ENCODE results near the gene TMEM30B.
"Not testable (repeated sequence)": the region's sequence is repeated elsewhere in the genome, so short reads cannot be mapped to it uniquely, and the experiment has no call there.

TMEM30B gene

DNA sequence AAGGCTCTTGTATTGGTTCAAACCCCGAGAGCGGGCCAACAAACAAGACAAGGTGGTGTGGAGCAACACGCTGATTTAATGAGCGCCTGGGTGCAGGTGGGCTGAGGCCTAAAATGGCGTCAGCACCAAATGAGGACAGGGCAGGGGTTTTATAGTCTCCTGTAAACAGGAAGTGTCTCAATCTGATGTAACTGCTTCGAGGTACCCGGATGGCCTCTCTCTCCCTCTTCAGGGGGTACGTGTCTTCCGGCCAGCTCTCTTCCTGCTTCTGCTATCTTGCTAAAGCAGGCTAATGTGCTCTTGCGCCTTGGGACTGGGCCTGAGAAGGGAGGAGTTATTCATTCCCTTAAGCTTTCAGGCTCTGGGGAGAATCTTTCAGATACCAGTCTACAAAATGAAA, 41.9 kb downstream of the TMEM30B start:
- not testable (repeated sequence) for H3K79me2 ChIP-seq (ENCODE audit: control insufficient read depth, insufficient read depth, low read length, poor library complexity); H4K12ac ChIP-seq (ENCODE audit: low read depth, low read length); H3K79me1 ChIP-seq (ENCODE audit: low read length); H3K9me3 ChIP-seq (ENCODE audit: insufficient read depth, low read depth, low read length); H2BK5ac ChIP-seq (ENCODE audit: low read depth, low read length, poor library complexity); H3K4ac ChIP-seq (ENCODE audit: low read depth, low read length); H3K36me3 ChIP-seq (ENCODE audit: control insufficient read depth in 1 of 2, insufficient read depth in 2 of 2, low read length in 2 of 2); H3K18ac ChIP-seq (ENCODE audit: low read length); H3K4me1 ChIP-seq (ENCODE audit: control insufficient read depth in 1 of 2, insufficient read depth in 2 of 2, low read length in 2 of 2); H3K23ac ChIP-seq (ENCODE audit: low read length); H3K14ac ChIP-seq (ENCODE audit: low read length); H2BK120ac ChIP-seq (ENCODE audit: insufficient read depth, low read length, poor library complexity); H3K9ac ChIP-seq (ENCODE audit: low read length); H3K4me3 ChIP-seq (ENCODE audit: low read depth, low read length); H4K8ac ChIP-seq (ENCODE audit: low read depth, low read length); DNase-seq; H4K91ac ChIP-seq (ENCODE audit: low read depth, low read length); H3K27ac ChIP-seq (ENCODE audit: low read depth, low read length); H3K4me2 ChIP-seq (ENCODE audit: low read length); H2BK12ac ChIP-seq (ENCODE audit: low read length); H2AFZ ChIP-seq (ENCODE audit: insufficient read depth, low read length, poor library complexity); H3K27me3 ChIP-seq (ENCODE audit: insufficient read depth, low read length); H2AK5ac ChIP-seq (ENCODE audit: low read length)
- no CpG with 5 or more reads among the region's 10 CpGs for WGBS (ENCODE audit: extremely low coverage, insufficient coverage, insufficient read length)

GRCh38 chr14:61238611-61239245, 42.4 kb downstream of the TMEM30B start:
- Histone ChIP-seq H3K79me2 (ENCODE audit: control insufficient read depth, insufficient read depth, low read length, poor library complexity) (no peaks in the 10 kb centered on the region), H3K23ac (ENCODE audit: low read length) (no peak overlapping the region), H3K4me2 (ENCODE audit: low read length) (no peak overlapping the region), H3K4me1 (ENCODE audit: control insufficient read depth in 1 of 2, insufficient read depth in 2 of 2, low read length in 2 of 2) (no peaks in the 10 kb centered on the region), H4K12ac (ENCODE audit: low read depth, low read length) (no peak overlapping the region), H2AFZ (ENCODE audit: insufficient read depth, low read length, poor library complexity) (no peak overlapping the region), H3K18ac (ENCODE audit: low read length) (no peak overlapping the region), H3K27ac (ENCODE audit: low read depth, low read length) (no peak overlapping the region), H2AK5ac (ENCODE audit: low read length) (no peak overlapping the region), H3K9me3 (ENCODE audit: insufficient read depth, low read depth, low read length) (peaks cover 4% of the 10 kb centered on the region), H3K4me3 (ENCODE audit: low read depth, low read length) (no peak overlapping the region), H4K91ac (ENCODE audit: low read depth, low read length) (no peak overlapping the region), H2BK12ac (ENCODE audit: low read length) (no peak overlapping the region), H4K8ac (ENCODE audit: low read depth, low read length) (no peak overlapping the region), H3K14ac (ENCODE audit: low read length) (no peak overlapping the region), H3K27me3 (ENCODE audit: insufficient read depth, low read length) (no peaks in the 10 kb centered on the region), H2BK120ac (ENCODE audit: insufficient read depth, low read length, poor library complexity) (no peak overlapping the region), H3K79me1 (ENCODE audit: low read length) (no peaks in the 10 kb centered on the region), H3K36me3 (ENCODE audit: control insufficient read depth in 1 of 2, insufficient read depth in 2 of 2, low read length in 2 of 2) (no peaks in the 10 kb centered on the region), H3K9ac (ENCODE audit: low read length) (no peak overlapping the region), H3K4ac (ENCODE audit: low read depth, low read length) (no peak overlapping the region), H2BK5ac (ENCODE audit: low read depth, low read length, poor library complexity) (no peak overlapping the region)
- no peak for DNase-seq
- WGBS (ENCODE audit: extremely low coverage, insufficient coverage, insufficient read length) = no CpG with 5 or more reads among the region's 7 CpGs

GRCh38 chr14:61234215-61234916, 46.8 kb downstream of the TMEM30B start:
- H3K9ac ChIP-seq (ENCODE audit: low read length) = no peak overlapping the region
- no peak overlapping the region for H2BK120ac ChIP-seq (ENCODE audit: insufficient read depth, low read length, poor library complexity)
- no peaks in the 10 kb centered on the region for H3K79me2 ChIP-seq (ENCODE audit: control insufficient read depth, insufficient read depth, low read length, poor library complexity)
- no peaks in the 10 kb centered on the region for H3K4me1 ChIP-seq (ENCODE audit: control insufficient read depth in 1 of 2, insufficient read depth in 2 of 2, low read length in 2 of 2)
- no peak overlapping the region for H4K8ac ChIP-seq (ENCODE audit: low read depth, low read length)
- H3K27me3 ChIP-seq (ENCODE audit: insufficient read depth, low read length) = no peaks in the 10 kb centered on the region
- no peak for DNase-seq
- no peaks in the 10 kb centered on the region for H3K9me3 ChIP-seq (ENCODE audit: insufficient read depth, low read depth, low read length)
- no peak overlapping the region for H2BK5ac ChIP-seq (ENCODE audit: low read depth, low read length, poor library complexity)
- no peak overlapping the region for H4K91ac ChIP-seq (ENCODE audit: low read depth, low read length)
- H3K27ac ChIP-seq (ENCODE audit: low read depth, low read length) = no peak overlapping the region
- no peak overlapping the region for H3K4me2 ChIP-seq (ENCODE audit: low read length)
- H3K4ac ChIP-seq (ENCODE audit: low read depth, low read length) = no peak overlapping the region
- no peak overlapping the region for H3K4me3 ChIP-seq (ENCODE audit: low read depth, low read length)
- H3K18ac ChIP-seq (ENCODE audit: low read length) = no peak overlapping the region
- H3K79me1 ChIP-seq (ENCODE audit: low read length) = no peaks in the 10 kb centered on the region
- H3K36me3 ChIP-seq (ENCODE audit: control insufficient read depth in 1 of 2, insufficient read depth in 2 of 2, low read length in 2 of 2) = no peaks in the 10 kb centered on the region
- H2AK5ac ChIP-seq (ENCODE audit: low read length) = no peak overlapping the region
- H3K23ac ChIP-seq (ENCODE audit: low read length) = no peak overlapping the region
- no CpG with 5 or more reads among the region's 2 CpGs for WGBS (ENCODE audit: extremely low coverage, insufficient coverage, insufficient read length)
- H3K14ac ChIP-seq (ENCODE audit: low read length) = no peak overlapping the region
- H2AFZ ChIP-seq (ENCODE audit: insufficient read depth, low read length, poor library complexity) = no peak overlapping the region
- H2BK12ac ChIP-seq (ENCODE audit: low read length) = no peak overlapping the region
- H4K12ac ChIP-seq (ENCODE audit: low read depth, low read length) = no peak overlapping the region

DNA sequence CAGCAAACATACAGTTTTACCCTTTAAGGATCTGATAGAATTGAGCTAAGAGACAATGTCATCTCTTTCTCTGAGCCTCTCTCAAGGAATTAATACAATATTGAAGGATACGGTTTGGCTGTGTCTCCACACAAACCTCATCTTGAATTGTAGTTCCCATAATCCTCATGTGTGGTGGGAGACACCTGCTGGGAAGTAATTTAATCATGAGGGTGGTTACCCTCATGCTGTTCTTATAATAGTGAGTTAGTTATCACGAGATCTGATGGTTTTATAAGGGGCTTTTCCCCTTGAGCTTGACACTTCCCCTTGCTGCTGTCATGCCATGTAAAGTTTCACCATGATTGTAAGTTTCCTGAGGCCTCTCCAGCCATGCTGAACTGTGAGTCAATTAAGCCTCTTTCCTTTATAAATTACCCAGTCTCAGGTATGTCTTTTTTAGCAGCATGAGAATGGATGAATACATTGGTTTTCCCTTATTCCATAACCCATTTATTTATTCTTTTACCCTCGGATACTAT, 47.6 kb downstream of the TMEM30B start:
- no peaks in the 10 kb centered on the region for H3K9me3 ChIP-seq (ENCODE audit: insufficient read depth, low read depth, low read length)
- H3K36me3 ChIP-seq (ENCODE audit: control insufficient read depth in 1 of 2, insufficient read depth in 2 of 2, low read length in 2 of 2) = no peaks in the 10 kb centered on the region
- H4K8ac ChIP-seq (ENCODE audit: low read depth, low read length) = no peak overlapping the region
- H2AK5ac ChIP-seq (ENCODE audit: low read length) = no peak overlapping the region
- 100% methylated on average over 1 of the region's 3 CpGs for WGBS (ENCODE audit: extremely low coverage, insufficient coverage, insufficient read length)
- H3K79me2 ChIP-seq (ENCODE audit: control insufficient read depth, insufficient read depth, low read length, poor library complexity) = no peaks in the 10 kb centered on the region
- H3K79me1 ChIP-seq (ENCODE audit: low read length) = no peaks in the 10 kb centered on the region
- no peak overlapping the region for H2AFZ ChIP-seq (ENCODE audit: insufficient read depth, low read length, poor library complexity)
- no peak overlapping the region for H3K27ac ChIP-seq (ENCODE audit: low read depth, low read length)
- H3K4me3 ChIP-seq (ENCODE audit: low read depth, low read length) = no peak overlapping the region
- H4K12ac ChIP-seq (ENCODE audit: low read depth, low read length) = no peak overlapping the region
- no peak overlapping the region for H3K23ac ChIP-seq (ENCODE audit: low read length)
- no peak overlapping the region for H3K18ac ChIP-seq (ENCODE audit: low read length)
- no peak overlapping the region for H2BK5ac ChIP-seq (ENCODE audit: low read depth, low read length, poor library complexity)
- no peak overlapping the region for H3K4ac ChIP-seq (ENCODE audit: low read depth, low read length)
- H2BK120ac ChIP-seq (ENCODE audit: insufficient read depth, low read length, poor library complexity) = no peak overlapping the region
- H3K4me1 ChIP-seq (ENCODE audit: control insufficient read depth in 1 of 2, insufficient read depth in 2 of 2, low read length in 2 of 2) = no peaks in the 10 kb centered on the region
- no peak overlapping the region for H2BK12ac ChIP-seq (ENCODE audit: low read length)
- no peaks in the 10 kb centered on the region for H3K27me3 ChIP-seq (ENCODE audit: insufficient read depth, low read length)
- H3K14ac ChIP-seq (ENCODE audit: low read length) = no peak overlapping the region
- DNase-seq = no peak
- no peak overlapping the region for H3K4me2 ChIP-seq (ENCODE audit: low read length)
- H3K9ac ChIP-seq (ENCODE audit: low read length) = no peak overlapping the region
- no peak overlapping the region for H4K91ac ChIP-seq (ENCODE audit: low read depth, low read length)
